Activated naive CD4-positive, alpha-beta T cell treated with anti-CD3 and anti-CD28 coated beads, Interleukin-2, amount 50 U/mL, for 24 hours (primary cell): ENCODE measurements around the gene PYGO2.
"Not testable (repeated sequence)": the region's sequence is repeated elsewhere in the genome, so short reads cannot be mapped to it uniquely, and the experiment has no call there.

ENCODE experiments used
- H3K27ac Mint-ChIP-seq: one replicate; pipeline ENCODE4 v1.8.0; 2021; ENCODE audit warnings: mild to moderate bottlenecking, mixed read lengths
- H3K27me3 Mint-ChIP-seq: one replicate; pipeline ENCODE4 v1.8.0; 2021; ENCODE audit warnings: mixed read lengths
- H3K36me3 Mint-ChIP-seq: one replicate; pipeline ENCODE4 v1.8.0; 2021; ENCODE audit warnings: mixed read lengths
- H3K4me1 Mint-ChIP-seq: one replicate; pipeline ENCODE4 v1.8.0; 2021; ENCODE audit warnings: mixed read lengths
- H3K4me3 Mint-ChIP-seq: one replicate; pipeline ENCODE4 v1.8.0; 2021; ENCODE audit warnings: mild to moderate bottlenecking, mixed read lengths
- H3K9me3 Mint-ChIP-seq: one replicate; pipeline ENCODE4 v1.8.0; 2021; ENCODE audit warnings: mixed read lengths

PYGO2 gene

GRCh38 chr1:155002464-155003226 is 41.1 kb upstream of the PYGO2 start, which contains the start of gene ZBTB7B:
Gene ZBTB7B (plus strand): TSS chr1:155002802. CDS start chr1:155014661, 11,859 bp downstream.
- Mint-ChIP-seq H3K27me3 (no peaks in the 10 kb centered on the region), H3K4me3 (peak within 1 kb of the TSS; percentile 95), H3K4me1 (peaks cover 55% of the 10 kb centered on the region), H3K9me3 (no peaks in the 10 kb centered on the region), H3K36me3 (no peaks in the 10 kb centered on the region), H3K27ac (peak within 1 kb of the TSS; percentile 90)

DNA sequence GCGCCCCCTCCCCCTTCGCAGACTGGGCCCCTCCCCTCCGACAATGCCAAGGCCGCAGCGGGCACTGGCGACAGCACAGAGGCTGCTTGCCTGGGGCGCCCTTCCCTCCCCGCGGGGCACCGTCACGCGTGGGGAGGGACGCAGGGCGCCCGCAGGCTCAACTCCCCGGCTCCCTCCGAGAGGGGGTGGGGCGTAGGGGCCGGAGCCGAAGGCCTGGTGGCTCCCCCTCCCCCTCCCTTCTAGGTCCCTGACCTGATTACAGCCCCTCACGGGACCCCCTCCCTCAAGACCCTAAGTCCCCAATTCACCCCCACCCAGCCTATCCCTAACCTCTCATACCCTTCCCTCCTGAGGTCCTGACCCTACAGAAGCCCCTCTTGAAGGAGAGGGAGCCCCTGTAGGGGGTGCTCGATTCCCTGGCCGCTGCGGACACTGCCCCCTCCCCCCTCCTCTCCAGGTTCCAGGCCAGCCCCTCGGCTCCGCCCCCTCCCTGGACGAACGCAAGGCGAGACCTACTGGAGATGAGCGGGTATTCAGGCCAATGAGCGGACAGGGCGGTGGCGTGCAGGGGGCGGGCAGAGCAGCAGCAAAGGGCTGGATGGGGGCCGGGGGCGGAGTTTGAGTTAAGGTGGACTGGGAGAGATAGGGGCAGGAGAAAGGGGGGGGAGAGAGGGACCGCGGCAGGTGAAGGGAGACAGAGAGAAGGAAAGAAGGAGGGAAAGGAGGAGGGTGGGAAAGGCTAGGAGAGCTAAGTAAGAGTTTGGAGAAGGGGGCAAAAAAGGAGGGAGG is 40.3 kb upstream of the PYGO2 start:
- Mint-ChIP-seq H3K27ac (peak overlapping the region; percentile 87), H3K9me3 (no peaks in the 10 kb centered on the region), H3K36me3 (no peaks in the 10 kb centered on the region), H3K4me3 (peak overlapping the region; percentile 92), H3K27me3 (no peaks in the 10 kb centered on the region), H3K4me1 (peaks cover 58% of the 10 kb centered on the region)

DNA sequence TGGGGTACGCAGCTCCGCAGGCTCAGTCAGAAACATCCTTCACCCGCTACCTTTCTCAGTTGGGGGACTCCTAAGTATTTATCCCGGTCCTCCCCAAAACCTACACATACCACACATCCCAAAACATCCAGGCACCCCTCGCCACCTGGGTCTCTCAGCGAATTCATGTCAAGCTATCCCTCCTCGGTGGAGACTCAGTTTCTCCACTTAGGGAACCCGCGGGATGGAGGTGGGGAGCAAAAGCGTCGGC is 39.8 kb upstream of the PYGO2 start:
- H3K9me3 Mint-ChIP-seq: no peaks in the 10 kb centered on the region
- H3K27ac Mint-ChIP-seq: peak overlapping the region; percentile 79
- peaks cover 53% of the 10 kb centered on the region for H3K4me1 Mint-ChIP-seq
- peak overlapping the region; percentile 92 for H3K4me3 Mint-ChIP-seq
- no peaks in the 10 kb centered on the region for H3K36me3 Mint-ChIP-seq
- H3K27me3 Mint-ChIP-seq: no peaks in the 10 kb centered on the region

DNA sequence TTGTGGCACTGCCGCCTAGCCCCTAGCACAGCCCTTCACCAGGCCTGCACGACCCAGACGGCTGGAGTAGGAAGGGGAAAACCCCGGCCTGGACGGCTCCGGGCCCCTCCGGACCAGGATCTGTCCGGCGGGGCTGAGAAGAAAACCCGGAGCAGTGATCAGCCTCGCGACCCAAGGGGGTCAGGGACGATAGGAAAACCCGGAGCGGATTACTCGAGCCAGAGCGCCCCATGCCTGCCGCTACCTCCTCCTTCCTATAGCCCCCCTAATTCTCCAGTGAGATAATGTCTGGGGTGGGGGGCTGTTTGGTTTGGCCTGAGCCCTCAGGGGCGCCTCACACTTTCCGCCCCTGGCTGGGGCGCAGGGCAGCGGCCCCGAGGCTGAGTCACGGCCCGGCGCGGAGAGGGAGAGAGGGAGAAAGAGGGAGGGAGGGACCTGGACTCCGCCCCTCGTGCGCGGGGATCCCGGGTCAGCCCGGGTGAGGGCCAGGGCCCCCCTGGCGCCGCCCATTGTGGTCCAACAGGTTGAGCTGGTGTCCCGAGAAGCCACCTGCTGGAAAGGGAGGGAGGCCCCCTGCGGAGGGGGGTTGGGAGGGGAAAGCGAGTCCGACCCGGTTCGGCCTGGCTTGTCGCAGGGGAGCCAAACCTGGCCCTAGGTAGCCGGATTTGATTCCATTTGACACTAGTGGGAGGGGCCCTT is 39.3 kb upstream of the PYGO2 start:
- H3K27ac Mint-ChIP-seq: peak overlapping the region; percentile 79
- no peaks in the 10 kb centered on the region for H3K9me3 Mint-ChIP-seq
- H3K36me3 Mint-ChIP-seq: no peaks in the 10 kb centered on the region
- no peaks in the 10 kb centered on the region for H3K27me3 Mint-ChIP-seq
- H3K4me3 Mint-ChIP-seq: peak overlapping the region; percentile 92
- H3K4me1 Mint-ChIP-seq: peaks cover 53% of the 10 kb centered on the region

DNA sequence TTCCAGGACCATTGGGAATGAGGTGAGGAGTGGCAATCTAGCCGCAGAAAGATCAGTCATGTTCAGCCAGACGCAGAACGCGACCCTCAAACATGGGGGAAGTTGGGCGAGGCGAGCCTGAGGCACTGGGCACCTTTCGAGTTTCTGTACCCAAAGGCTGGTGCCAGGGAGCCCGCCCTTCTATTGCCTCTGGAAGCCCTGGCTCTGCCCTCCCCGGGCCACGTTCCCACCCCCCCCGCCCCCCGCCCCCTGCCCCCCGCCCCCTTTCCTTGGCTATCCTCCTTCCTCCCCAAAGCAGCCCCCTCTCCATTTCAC is 38.8 kb upstream of the PYGO2 start:
- no peaks in the 10 kb centered on the region for H3K36me3 Mint-ChIP-seq
- no peaks in the 10 kb centered on the region for H3K27me3 Mint-ChIP-seq
- H3K27ac Mint-ChIP-seq: peak overlapping the region; percentile 95
- peak overlapping the region; percentile 92 for H3K4me3 Mint-ChIP-seq
- peaks cover 50% of the 10 kb centered on the region for H3K4me1 Mint-ChIP-seq
- H3K9me3 Mint-ChIP-seq: no peaks in the 10 kb centered on the region

DNA sequence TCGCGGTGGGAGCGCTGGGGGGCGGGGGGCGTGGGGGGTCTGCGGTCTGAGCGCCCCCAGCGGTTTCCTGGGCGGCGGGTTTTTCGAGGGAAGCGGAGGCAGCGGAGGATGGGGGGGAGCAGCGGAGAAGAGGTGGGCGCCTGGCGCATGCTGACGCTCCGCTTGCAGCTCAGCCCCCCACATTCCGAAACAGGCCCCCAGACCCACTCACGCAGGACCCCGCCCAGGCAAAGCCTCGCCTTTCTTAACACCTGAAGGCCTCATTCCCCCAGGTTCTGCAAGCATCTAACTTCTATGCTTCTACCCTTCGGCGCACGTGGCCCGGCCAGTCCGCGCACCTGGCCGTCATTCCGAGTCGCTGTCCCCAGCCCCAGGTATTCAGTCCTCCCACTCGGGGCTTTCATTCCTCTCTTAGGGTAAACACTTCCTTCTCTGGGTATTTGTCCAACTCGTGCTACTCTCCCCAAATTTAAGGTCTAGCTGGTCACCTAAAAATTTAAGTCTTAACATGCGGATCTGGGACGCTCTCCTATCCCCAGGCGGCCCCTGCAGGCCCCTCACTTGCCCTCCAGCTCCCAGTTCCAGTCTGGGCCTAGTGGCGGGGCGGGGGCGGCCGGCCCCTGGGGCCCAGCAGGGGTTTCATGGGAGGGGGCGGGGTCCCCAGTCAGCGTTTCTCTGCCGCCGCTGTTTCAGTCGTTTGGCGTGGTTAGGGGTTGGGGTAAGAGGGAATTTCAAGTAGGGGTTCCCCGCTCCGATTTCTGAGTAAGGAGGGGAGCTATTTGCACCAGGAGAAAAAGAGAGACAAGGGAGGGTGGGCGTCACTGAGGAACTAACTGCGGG is 38.2 kb upstream of the PYGO2 start:
- peak overlapping the region; percentile 92 for H3K4me3 Mint-ChIP-seq
- H3K27ac Mint-ChIP-seq: peak overlapping the region; percentile 95
- H3K27me3 Mint-ChIP-seq: no peaks in the 10 kb centered on the region
- no peaks in the 10 kb centered on the region for H3K9me3 Mint-ChIP-seq
- H3K4me1 Mint-ChIP-seq: peaks cover 46% of the 10 kb centered on the region
- H3K36me3 Mint-ChIP-seq: no peaks in the 10 kb centered on the region

GRCh38 chr1:154998818-154999570 is 37.4 kb upstream of the PYGO2 start:
- Mint-ChIP-seq H3K36me3 (no peaks in the 10 kb centered on the region), H3K4me1 (peaks cover 38% of the 10 kb centered on the region), H3K4me3 (peak overlapping the region; percentile 70), H3K27ac (peak overlapping the region; percentile 63), H3K27me3 (no peaks in the 10 kb centered on the region), H3K9me3 (no peaks in the 10 kb centered on the region)

GRCh38 chr1:154998201-154998780 is 36.7 kb upstream of the PYGO2 start:
- Mint-ChIP-seq H3K4me3 (no peak overlapping the region), H3K4me1 (peaks cover 33% of the 10 kb centered on the region), H3K27me3 (no peaks in the 10 kb centered on the region), H3K36me3 (no peaks in the 10 kb centered on the region), H3K27ac (no peak overlapping the region), H3K9me3 (no peaks in the 10 kb centered on the region)

DNA sequence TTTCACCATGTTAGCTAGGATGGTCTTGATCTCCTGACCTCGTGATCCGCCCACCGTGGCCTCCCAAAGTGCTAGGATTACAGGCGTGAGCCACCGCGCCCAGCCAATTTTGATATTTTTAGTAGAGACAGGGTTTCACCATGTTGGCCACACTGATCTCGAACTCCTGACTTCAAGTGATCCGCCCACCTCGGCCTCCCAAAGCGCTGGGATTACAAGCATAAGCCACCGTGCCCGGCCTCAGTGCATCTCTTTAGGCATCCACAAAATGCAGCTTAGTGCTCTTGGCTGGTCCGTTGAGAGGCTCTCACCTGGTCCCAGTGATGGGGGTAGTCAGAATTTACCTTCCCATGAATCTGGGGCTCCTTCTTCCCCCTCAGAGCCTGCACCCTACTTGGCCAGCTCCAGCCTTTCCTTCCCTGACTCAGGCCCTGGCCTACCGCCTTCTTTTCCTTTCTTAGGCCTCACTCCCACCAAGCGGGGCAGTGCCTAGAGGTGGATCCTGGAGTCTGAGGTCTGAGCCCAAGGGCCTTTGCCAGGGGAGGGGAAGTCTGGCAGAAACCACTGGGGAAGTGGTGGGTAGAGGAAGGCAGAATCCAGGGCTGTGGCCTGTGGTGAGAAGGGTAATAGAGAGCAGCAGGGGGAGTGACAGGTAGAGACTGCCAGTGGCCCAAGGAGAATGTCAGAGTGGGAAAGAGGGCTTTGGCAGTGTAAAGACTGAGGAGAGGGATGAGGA is 35.6 kb upstream of the PYGO2 start:
- Mint-ChIP-seq H3K4me1 (peaks cover 37% of the 10 kb centered on the region), H3K9me3 (no peaks in the 10 kb centered on the region), H3K27me3 (no peaks in the 10 kb centered on the region), H3K36me3 (no peaks in the 10 kb centered on the region), H3K27ac (peak overlapping the region; percentile 9), H3K4me3 (no peak overlapping the region)

DNA sequence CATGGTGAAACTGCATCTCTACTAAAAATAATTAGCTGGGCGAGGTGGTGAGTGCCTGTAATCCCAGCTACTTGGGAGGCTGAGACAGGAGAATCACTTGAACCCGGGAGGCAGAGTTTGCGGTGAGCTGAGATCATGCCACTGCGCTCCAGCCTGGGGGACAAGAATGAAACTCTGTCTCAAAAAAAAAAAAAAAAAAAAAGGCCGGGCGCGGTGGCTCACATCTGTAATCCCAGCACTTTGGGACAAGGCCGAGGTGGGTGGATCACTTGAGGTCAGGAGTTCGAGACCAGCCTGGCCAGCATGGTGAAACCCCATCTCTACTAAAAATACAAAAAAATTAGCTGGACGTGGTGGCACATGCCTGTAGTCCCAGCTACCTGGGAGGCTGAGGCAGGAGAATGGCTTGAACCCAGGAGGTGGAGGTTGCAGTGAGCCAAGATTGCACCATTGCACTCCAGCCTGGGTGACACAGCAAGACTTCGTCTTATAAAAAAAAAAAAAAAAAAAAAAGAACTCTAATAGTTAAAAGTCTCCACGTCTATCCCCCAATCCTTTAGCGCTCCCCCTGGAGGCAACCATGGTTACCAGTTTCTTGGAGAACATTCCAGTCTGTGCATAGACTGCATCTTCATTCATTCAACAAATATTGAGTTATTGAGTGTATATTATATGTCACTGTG is 33.9 kb upstream of the PYGO2 start:
- H3K9me3 Mint-ChIP-seq, H3K27me3 Mint-ChIP-seq, H3K27ac Mint-ChIP-seq, H3K36me3 Mint-ChIP-seq, H3K4me3 Mint-ChIP-seq: not testable (repeated sequence)
- peaks cover 37% of the 10 kb centered on the region for H3K4me1 Mint-ChIP-seq

DNA sequence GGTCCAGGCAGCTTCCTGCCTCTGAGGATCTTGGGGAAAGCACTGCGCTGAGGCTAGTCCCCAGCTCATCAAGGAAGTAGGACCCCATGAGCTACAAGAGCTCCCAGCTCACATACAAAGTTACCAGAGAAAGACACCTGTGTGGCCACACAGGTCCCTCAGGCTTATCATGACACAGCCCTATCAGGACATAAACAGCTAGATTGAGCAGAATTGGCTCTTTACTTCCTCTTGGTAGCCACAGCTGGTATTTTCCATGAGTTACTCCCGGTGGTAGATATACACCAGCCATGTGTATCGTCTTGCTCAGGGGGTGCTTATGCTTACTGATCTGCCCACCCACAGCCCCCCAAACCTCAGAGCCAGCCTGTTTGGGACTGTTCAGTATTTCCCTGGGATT is 33.0 kb upstream of the PYGO2 start:
- Mint-ChIP-seq H3K27me3 (no peaks in the 10 kb centered on the region), H3K9me3 (no peaks in the 10 kb centered on the region), H3K4me3 (no peak overlapping the region), H3K36me3 (peaks cover 5% of the 10 kb centered on the region), H3K4me1 (peaks cover 33% of the 10 kb centered on the region), H3K27ac (no peak overlapping the region)

GRCh38 chr1:154994269-154994587 is 32.6 kb upstream of the PYGO2 start:
- Mint-ChIP-seq H3K27ac (no peak overlapping the region), H3K36me3 (peaks cover 5% of the 10 kb centered on the region), H3K4me3 (no peak overlapping the region), H3K9me3 (no peaks in the 10 kb centered on the region), H3K27me3 (no peaks in the 10 kb centered on the region), H3K4me1 (peaks cover 36% of the 10 kb centered on the region)

- Mint-ChIP-seq H3K4me1 (peaks cover 36% of the 10 kb centered on the region), H3K27me3 (no peaks in the 10 kb centered on the region), H3K9me3 (no peaks in the 10 kb centered on the region), H3K4me3 (no peak within 1 kb of the TSS), H3K27ac (no peak within 1 kb of the TSS), H3K36me3 (peaks cover 7% of the 10 kb centered on the region)
These were observed 32.1 kb upstream of the PYGO2 start, which contains the start of gene LENEP for GRCh38 chr1:154993572-154994268. Gene LENEP (plus strand): TSS chr1:154993586. CDS start chr1:154993608, 22 bp downstream.
